ENCODE measurements around the gene ZFP82.

DNA sequence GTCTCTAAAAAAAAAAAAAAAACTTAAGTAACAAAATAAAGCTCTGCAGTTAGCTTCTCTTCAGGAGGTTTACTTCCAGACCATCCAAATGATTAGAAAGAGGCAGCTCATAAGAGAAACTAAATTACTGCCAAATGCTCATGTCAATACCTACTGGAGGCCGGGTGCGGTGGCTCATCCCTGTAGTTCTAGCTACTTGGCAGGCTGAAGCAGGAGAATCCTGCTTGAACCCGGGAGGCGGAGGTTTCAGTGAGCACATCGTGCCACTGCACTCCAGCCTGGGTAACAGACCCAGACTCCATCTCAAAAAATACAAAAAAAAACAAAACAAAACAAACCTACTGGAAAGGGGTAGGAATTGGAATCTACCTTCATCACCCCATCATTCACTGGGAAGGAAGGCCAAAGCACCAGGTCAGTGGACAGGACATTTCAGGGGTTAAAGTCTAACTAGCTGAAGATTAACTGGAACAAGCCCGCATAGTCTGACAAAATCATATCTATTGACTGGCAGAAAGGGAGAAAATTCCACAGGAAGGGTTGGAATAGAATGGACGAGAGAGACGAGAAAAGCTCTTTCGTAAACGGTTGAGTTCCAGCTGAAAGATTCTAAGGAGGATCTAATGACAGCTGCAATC is 40.8 kb downstream of the ZFP82 start:
- TF ChIP-seq, protein P1, sequence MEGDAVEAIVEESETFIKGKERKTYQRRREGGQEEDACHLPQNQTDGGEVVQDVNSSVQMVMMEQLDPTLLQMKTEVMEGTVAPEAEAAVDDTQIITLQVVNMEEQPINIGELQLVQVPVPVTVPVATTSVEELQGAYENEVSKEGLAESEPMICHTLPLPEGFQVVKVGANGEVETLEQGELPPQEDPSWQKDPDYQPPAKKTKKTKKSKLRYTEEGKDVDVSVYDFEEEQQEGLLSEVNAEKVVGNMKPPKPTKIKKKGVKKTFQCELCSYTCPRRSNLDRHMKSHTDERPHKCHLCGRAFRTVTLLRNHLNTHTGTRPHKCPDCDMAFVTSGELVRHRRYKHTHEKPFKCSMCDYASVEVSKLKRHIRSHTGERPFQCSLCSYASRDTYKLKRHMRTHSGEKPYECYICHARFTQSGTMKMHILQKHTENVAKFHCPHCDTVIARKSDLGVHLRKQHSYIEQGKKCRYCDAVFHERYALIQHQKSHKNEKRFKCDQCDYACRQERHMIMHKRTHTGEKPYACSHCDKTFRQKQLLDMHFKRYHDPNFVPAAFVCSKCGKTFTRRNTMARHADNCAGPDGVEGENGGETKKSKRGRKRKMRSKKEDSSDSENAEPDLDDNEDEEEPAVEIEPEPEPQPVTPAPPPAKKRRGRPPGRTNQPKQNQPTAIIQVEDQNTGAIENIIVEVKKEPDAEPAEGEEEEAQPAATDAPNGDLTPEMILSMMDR (optimal IDR thresholded peaks at IDR 0.05 in 1 of 3, IDR thresholded peaks at IDR 0.05 in 1 of 3, conservative IDR thresholded peaks at IDR 0.05 in 1 of 3; ENCODE audit: extremely low read depth in 1 of 3, insufficient read depth in 2 of 3, low read length in 3 of 3): no peak
- no peak for TF ChIP-seq EZH2 (IDR thresholded peaks at IDR 0.05; ENCODE audit: low read length)
